KBM-7 (cell line): ENCODE data around the gene DCAF6.

Source experiments
- DNase-seq: peaks from one replicate; pipeline ENCODE4 v3.0.0-alpha.2; 2015
- in situ Hi-C: fragments of 300-500 bp; cut with MboI; formaldehyde crosslinking; loops from 2 replicates; pipeline ENCODE4 v1.14.3; 2020; ENCODE audit warnings: low sequenced_read_pairs, low pct_unique_long_range_greater_than_20kb, mixed read lengths

The DCAF6 gene

GRCh38 chr1:167949785-167950184 is 13.3 kb downstream of the DCAF6 start:
- in situ Hi-C loops, result no loop called here
- DNase-seq, result no peak

GRCh38 chr1:167950569-167950968 is 14.1 kb downstream of the DCAF6 start:
- in situ Hi-C loops, result no loop called here
- DNase-seq, result no peak

- in situ Hi-C loops, result no loop called here
- DNase-seq, result no peak
Observed at GRCh38 chr1:167955915-167956314, 19.4 kb downstream of the DCAF6 start.

- in situ Hi-C loops, result no loop called here
- no peak for DNase-seq
Observed at GRCh38 chr1:167957710-167958109, 21.2 kb downstream of the DCAF6 start.

- in situ Hi-C loops, result no loop called here
- no peak for DNase-seq
Observed at GRCh38 chr1:167964646-167965045, 28.2 kb downstream of the DCAF6 start.

GRCh38 chr1:167966050-167966449 is 29.6 kb downstream of the DCAF6 start:
- no peak for DNase-seq
- in situ Hi-C loops, result no loop called here

GRCh38 chr1:167968569-167968968 is 32.1 kb downstream of the DCAF6 start:
- in situ Hi-C loops, result no loop called here
- no peak for DNase-seq

GRCh38 chr1:167973832-167974231 is 37.3 kb downstream of the DCAF6 start:
- in situ Hi-C loops, result no loop called here
- DNase-seq, result no peak

GRCh38 chr1:167974698-167975097 is 38.2 kb downstream of the DCAF6 start:
- no peak for DNase-seq
- in situ Hi-C loops, result no loop called here

GRCh38 chr1:167977245-167977644 is 40.8 kb downstream of the DCAF6 start:
- in situ Hi-C loops, result no loop called here
- no peak for DNase-seq

- in situ Hi-C loops, result no loop called here
- DNase-seq, result no peak
Observed at GRCh38 chr1:167981933-167982332, 45.5 kb downstream of the DCAF6 start.

GRCh38 chr1:167983797-167984420 is 47.4 kb downstream of the DCAF6 start:
- in situ Hi-C loops, result no loop called here
- no peak for DNase-seq

GRCh38 chr1:167984886-167985489 is 48.5 kb downstream of the DCAF6 start:
- DNase-seq, result peak; percentile 46
- in situ Hi-C loops, result no loop called here

GRCh38 chr1:167987174-167987573 is 50.7 kb downstream of the DCAF6 start:
- in situ Hi-C loops, result no loop called here
- no peak for DNase-seq

GRCh38 chr1:167991546-167991945 is 55.1 kb downstream of the DCAF6 start:
- in situ Hi-C loops, result no loop called here

GRCh38 chr1:167993720-167994119 is 57.2 kb downstream of the DCAF6 start:
- DNase-seq, result no peak
- in situ Hi-C loops, result no loop called here

More at GRCh38 chr1:167991546-167991945, 55.1 kb downstream of the DCAF6 start:
- DNase-seq, result no peak

- in situ Hi-C loops, result no loop called here
- DNase-seq, result no peak
Observed at GRCh38 chr1:167994560-167994959, 58.1 kb downstream of the DCAF6 start.

- in situ Hi-C loops, result no loop called here
- DNase-seq, result no peak
Observed at GRCh38 chr1:167995038-167995437, 58.6 kb downstream of the DCAF6 start.

- in situ Hi-C loops, result no loop called here
Observed at GRCh38 chr1:167996266-167996665, 59.8 kb downstream of the DCAF6 start.

GRCh38 chr1:167997037-167997575 is 60.6 kb downstream of the DCAF6 start:
- DNase-seq, result no peak
- in situ Hi-C loops, result no loop called here

More at GRCh38 chr1:167996266-167996665, 59.8 kb downstream of the DCAF6 start:
- DNase-seq, result no peak

- in situ Hi-C loops, result no loop called here
- no peak for DNase-seq
Observed at GRCh38 chr1:167999877-168000276, 63.4 kb downstream of the DCAF6 start.
